Left renal cortex interstitium (tissue), 4 donors: ENCODE measurements around the gene NELFB. TPM values are rescaled to one million over a fixed set of nuclear protein-coding genes. Genes with fewer than 3 reads are reported as not detected.

ENCODE experiments used
- DNase-seq, 4 donors: peaks; one replicate each; pipeline ENCODE4 v3.0.0-alpha.2; 2013; ENCODE audit warnings: low read depth in 4 of 4, low spot score in 2 of 4, missing footprints in 1 of 4
- polyA plus RNA-seq, 4 donors: library from polyadenylated mRNA; unstranded; fragments of 120-200 nt; gene quantifications; one replicate each; pipeline ENCODE4 v1.2.1, GENCODE V29; 2013; ENCODE audit not compliant: insufficient read length in 4 of 4

NELFB gene
- polyA plus RNA-seq, 4 donors: 49.5 to 67.0 (median 56.4) TPM

DNA sequence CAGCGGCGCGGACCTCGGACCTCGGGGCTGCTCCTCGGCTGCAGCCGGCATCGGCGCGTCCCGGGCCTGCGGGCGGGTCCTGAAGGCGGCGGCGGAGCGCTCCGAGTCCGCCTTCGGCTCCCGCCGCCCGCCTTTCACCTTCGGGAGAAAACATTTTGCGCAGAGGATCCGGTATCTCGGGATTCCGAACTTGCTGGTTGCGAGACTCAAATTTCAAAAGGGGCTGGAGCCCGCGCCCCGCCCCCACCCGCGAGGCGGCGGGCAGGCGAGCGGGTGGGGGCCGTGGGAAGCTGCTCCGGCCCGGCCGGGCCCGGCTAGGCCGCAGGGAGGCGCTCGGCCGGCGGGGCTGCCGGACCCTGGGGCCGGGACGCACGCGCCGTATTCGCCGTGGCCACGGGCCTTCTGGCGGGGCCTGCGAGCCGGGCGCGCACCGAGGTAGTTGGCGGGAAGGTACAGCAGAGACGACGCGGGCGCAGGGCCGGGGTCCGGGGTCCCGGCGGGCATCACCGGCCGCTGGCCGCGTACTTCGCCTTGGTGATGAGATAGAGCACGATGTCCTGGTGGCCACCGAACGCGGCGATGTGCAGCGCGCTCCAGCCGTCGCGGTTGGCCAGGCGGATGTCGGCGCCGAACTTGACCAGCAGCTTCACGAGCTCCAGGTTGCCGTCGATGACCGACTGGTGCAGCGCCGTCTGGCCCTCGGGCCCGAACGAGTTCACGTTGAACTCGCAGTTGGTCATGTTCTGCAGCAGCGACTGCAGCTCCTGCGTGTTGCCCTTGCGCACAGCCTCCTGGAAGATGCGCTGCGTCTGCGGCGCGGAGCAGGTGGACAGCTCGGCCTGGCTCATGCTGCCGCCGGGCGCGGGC is 46.2 kb downstream of the NELFB start:
- no peak for DNase-seq

- no peak for DNase-seq
Measured at GRCh38 chr9:137302118-137302448, 47.0 kb downstream of the NELFB start, which contains the start of gene NRARP. Gene NRARP, minus strand, starts transcription at chr9:137302271. Its CDS starts 343 bp downstream, at chr9:137301928.

GRCh38 chr9:137302449-137303150 is 47.5 kb downstream of the NELFB start:
- DNase-seq: no peak

DNA sequence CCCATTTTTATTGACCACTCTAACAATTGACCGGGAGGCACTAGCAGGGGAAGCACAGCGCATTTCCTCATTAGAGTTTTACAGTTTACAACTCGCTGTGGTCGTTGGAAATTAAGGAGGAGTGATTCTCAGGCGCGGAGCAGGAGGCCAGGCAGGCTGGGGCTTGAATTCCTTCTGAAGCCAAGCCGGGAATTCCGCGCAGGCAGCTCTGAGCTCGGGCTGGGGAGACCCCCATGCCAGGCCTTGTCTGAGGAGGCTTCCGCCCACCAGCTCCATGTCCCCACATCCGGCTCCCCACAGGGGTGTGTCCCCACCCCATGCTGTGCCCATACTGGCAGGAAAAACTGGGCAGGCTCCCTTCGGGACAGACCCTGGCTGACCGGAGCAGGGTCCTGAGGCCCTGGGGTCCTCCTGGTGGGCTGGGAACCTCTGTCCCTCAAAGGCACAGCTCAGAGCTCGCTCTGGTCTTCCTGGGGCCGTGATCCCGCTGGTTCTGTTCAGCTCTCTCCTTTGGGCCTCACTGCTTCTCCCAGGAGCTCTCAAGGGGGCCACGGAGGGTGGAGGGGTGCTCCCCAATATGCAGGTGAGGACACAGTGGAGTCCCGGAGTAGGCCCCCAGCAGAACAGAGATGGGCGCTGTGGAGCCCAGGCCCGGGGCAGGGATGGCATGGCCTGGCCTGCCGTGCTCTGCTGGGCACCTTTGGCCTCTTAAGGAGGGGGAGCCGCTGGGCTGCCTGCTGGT is 48.2 kb downstream of the NELFB start:
- DNase-seq: no peak

GRCh38 chr9:137303893-137304382 is 48.8 kb downstream of the NELFB start:
- DNase-seq: no peak

- DNase-seq: no peak
Measured at GRCh38 chr9:137304383-137305059, 49.4 kb downstream of the NELFB start.

DNA sequence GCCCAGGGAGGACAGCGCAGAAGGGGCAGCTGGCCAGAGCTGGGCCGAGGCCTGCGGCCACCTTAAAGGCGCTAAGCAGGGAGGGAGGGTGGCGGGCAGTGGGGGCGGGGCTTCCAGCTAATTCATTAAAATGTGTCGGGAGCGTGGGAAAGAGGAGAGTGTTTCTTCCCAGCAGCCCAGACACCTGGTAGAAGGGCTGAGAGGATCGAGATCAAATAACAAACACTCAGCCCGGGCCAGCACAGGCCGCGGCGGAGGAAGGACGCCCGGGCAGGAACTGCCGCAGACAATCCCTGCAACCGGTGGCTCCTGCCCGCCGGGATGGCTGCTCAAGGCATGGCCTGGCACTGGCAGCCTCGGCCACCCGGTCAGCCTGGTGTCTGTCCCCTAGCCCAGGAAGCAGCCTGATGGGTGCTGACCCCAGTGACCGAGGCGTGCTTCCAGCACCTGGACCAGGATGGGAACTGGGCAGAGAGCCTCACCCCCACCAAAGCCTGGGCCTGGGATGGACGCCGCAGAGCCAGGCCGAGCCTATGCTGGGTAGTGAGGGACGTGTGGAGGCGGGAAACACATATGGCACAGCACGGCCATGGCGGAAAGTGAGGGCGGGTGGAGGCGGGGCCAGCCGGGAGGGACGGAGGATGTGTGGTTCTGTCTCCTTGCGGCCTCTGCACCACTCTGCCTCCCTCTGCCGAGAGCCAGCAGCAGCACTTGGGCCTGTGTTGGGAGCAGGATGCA is 50.1 kb downstream of the NELFB start:
- no peak for DNase-seq

- no peak for DNase-seq
Measured at GRCh38 chr9:137305798-137306065, 50.6 kb downstream of the NELFB start.

- no peak for DNase-seq
Measured at GRCh38 chr9:137306066-137306849, 51.1 kb downstream of the NELFB start.

DNA sequence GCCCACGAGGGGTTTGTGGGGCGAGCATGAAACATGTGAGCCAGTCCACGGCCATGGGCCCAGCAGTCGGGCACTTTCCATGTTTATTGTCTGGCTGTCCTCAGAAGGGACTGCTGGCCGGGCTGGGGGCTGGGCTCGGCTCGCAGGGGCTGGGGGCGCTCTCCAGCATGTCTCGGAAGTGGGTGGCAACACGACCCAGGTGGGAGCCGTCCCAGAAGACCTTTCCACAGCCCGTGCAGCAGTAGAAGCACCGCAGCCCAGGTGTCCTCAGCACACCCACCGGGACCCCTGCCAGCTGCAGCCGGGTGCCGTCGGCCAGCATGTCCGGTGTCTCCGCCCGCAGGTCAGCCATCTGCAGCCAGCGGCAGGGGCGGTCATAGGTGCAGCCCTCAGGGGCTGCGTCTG is 51.7 kb downstream of the NELFB start:
- DNase-seq: no peak

DNA sequence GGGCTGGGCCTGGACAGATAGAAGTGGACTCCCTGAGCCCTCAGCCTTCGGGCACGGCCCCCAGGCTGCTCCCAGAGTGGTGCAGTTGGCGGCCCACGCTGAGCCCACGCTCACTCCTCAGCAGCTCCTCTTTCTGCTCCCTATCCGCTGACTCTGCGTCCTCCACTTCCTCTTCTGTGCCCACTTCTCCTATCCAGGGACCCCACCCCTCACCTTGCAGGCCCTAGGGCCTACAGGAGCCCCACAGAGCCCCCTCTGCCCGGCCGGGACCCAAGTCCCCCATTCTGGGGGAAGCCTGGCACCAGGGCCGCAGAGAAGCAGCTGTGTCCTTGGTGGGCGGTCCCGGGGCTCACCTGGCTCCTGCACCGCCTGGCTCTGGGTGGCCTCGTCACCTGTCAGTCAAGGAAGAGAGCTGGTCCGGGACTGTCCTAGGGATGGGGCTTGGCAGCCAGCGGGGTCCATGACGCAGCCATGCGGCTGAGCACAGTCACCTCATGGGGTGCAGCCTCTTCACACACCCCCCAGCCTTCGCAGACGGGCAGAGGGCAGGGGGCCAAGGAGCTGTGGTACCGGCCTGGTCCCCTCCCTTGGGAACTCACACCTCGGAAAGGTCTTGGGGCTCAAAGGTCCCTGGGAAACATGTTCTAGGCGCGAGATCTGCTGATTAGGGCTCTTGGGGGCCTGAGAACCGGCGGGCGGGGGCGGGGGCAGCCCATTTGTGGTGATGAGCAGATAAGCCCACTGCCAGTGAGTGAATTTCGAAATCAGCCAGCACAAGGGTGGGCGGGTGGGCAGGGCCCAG is 52.3 kb downstream of the NELFB start:
- no peak for DNase-seq

GRCh38 chr9:137308057-137308619 is 53.0 kb downstream of the NELFB start:
- DNase-seq: no peak

DNA sequence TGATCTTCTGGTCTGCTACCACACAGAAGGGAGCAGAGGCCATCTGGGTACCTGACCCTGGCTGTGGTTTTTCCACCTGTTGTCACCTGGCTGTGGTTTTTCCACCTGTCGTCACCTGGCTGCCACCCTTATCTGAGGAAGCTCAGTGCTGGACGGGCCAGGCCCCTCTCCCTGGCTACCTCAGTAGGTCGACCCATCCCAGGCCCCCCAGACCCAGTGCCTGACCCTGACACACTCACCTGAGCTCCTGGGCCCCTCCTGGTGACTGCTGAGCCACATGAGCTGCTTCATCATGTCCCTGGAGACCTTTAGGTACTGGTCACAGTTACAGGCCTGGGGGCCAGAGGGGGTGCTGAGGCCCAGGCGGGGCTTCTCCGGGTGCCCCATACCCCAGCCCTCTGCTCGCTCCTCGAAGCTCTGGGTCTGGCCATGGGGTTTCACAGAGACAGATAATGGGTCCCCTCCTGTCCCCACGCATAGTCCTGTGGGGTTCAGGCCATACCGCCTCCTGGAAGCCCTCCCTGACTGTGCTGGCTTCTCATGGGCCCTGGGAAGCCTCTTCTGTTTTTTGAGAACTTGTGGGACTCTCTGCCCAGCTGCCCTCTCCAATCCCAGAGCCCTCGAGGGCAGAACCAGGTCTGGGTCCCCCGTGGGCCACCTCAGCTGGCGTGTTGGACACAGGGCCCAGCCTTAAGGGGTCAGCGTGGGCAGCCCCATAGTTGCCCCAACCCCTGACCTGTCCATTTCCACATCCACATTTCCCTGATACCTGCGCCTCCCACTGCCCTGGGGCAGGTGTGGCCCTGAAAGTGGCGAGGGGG is 54.5 kb downstream of the NELFB start:
- no peak for DNase-seq

GRCh38 chr9:137310189-137311052 is 55.3 kb downstream of the NELFB start:
- DNase-seq: no peak

DNA sequence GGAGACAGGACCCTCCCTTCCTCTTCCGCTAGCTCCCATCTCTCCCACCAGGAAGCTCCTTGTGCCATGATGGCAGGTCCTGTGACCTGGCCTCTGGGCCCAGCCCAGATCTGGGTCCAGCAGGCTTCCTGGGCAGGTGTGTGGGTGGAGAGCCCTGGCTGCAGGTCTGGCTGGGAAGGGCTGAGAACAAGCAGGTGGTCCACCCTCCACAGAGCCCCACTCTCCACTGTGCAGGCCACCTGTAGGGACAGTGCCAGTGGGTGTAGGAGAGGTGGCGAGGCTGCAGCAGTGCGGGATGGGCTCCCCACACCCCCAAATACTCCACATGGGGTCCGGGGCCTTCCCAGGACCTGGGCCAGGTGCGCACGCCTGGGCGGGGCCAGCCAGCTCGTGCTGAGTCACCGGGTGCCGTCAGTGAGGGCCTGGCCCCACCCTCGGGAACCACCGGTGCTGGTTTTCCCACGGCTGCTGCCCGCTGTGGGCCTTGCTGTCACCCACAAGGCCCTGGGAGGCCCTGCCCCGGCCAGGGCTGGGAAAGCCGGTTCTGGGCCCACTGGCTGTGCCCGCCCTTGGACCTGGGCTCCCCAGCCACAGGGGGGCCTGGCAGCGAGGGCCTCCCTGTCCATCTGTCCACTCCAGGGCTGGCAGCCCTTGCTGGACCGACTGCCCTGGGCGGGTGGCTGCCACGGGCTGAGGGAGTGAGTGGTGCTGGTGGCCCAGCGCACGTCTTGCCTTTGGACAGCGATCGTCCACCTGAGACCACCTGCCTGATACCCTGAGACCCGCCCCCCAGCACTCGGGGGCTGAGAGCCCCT is 56.3 kb downstream of the NELFB start:
- no peak for DNase-seq
